ENCODE data around the gene ABCC10. TPM values are rescaled to one million over a fixed set of nuclear protein-coding genes. Genes with fewer than 3 reads are reported as not detected.

ABCC10 gene
- total RNA-seq, 1 experiment from 2014 or later: 31.8 TPM

DNA sequence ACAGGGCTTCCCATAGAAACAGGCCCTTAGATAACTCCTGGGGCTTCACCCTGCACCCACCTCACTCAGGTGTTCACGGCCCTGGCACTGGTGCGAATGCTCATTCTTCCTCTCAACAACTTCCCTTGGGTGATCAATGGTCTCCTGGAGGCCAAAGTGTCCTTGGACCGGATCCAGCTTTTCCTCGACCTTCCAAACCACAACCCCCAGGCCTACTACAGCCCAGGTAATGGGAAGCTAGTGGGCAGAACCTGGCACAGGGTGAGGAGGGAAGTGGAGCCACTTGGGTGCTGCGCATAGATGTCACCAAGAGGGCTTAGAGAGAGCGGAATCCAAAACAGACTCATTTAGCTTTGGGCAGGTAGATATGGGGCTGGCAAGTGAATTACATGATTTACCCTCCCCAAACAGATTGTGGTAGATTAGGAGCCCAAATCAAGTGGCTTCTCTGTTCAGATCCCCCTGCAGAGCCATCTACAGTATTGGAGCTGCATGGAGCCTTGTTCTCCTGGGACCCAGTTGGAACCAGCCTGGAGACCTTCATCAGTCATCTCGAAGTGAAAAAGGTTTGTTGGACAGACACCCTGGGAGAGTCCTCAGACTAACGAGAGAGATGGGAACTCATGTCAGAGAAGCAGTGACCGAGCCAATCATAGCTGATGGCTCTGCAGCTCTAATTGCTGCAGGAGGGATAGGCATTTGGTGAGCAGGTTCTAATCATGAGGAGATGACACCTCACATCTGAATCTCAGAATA, 8.5 kb downstream of the ABCC10 start:
- no CpG with 5 or more reads among the region's 9 CpGs for WGBS (ENCODE audit: extremely low coverage, insufficient read length, low lambda C conversion rate)
- no peaks in the 10 kb centered on the region for H3K79me1 ChIP-seq (ENCODE audit: insufficient read depth, low read depth, low read length, poor library complexity, severe bottlenecking)

More for the DNA sequence above, 8.5 kb downstream of the ABCC10 start:
- TF ChIP-seq, protein P1, sequence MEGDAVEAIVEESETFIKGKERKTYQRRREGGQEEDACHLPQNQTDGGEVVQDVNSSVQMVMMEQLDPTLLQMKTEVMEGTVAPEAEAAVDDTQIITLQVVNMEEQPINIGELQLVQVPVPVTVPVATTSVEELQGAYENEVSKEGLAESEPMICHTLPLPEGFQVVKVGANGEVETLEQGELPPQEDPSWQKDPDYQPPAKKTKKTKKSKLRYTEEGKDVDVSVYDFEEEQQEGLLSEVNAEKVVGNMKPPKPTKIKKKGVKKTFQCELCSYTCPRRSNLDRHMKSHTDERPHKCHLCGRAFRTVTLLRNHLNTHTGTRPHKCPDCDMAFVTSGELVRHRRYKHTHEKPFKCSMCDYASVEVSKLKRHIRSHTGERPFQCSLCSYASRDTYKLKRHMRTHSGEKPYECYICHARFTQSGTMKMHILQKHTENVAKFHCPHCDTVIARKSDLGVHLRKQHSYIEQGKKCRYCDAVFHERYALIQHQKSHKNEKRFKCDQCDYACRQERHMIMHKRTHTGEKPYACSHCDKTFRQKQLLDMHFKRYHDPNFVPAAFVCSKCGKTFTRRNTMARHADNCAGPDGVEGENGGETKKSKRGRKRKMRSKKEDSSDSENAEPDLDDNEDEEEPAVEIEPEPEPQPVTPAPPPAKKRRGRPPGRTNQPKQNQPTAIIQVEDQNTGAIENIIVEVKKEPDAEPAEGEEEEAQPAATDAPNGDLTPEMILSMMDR (conservative IDR thresholded peaks at IDR 0.05): no peak
- no peaks in the 10 kb centered on the region for H3K79me2 ChIP-seq (ENCODE audit: insufficient read depth, low read length)
- H2AK5ac ChIP-seq (ENCODE audit: insufficient read length, low read length): no peak overlapping the region
- Mint-ChIP-seq H3K9me3 (no peaks in the 10 kb centered on the region), H3K4me3 (no peak overlapping the region), H3K4me1 (no peaks in the 10 kb centered on the region), H3K36me3 (ENCODE audit: insufficient read depth in 1 of 3, low read depth in 3 of 3) (peaks cover 0 to 20% (median 2%) of the 10 kb centered on the region in 3 experiments; a peak in 6 of 7 replicates), H3K27me3 (ENCODE audit: low read depth) (no peaks in the 10 kb centered on the region), H3K27ac (no peak overlapping the region; a peak in 1 of 7 replicates)
- H4K8ac ChIP-seq (replicated peaks; ENCODE audit: insufficient read length, low read depth, low read length): no peak overlapping the region
- H3K18ac ChIP-seq (ENCODE audit: insufficient read length, low read depth, low read length): no peak overlapping the region
- no peak overlapping the region for H4K5ac ChIP-seq (ENCODE audit: insufficient read length, low read depth, low read length)
- H3K4me1 ChIP-seq (ENCODE audit: insufficient read depth, low read length): no peaks in the 10 kb centered on the region
- no peak overlapping the region for H3K27ac ChIP-seq (ENCODE audit: insufficient read length, low read depth, low read length)
- no peak overlapping the region for H3K4ac ChIP-seq (ENCODE audit: low read depth, low read length)
- no peak overlapping the region for H2BK12ac ChIP-seq (ENCODE audit: insufficient read length, low read depth, low read length)
- no peak overlapping the region for H4K91ac ChIP-seq (ENCODE audit: insufficient read length, low read depth, low read length)
- no peaks in the 10 kb centered on the region for H4K20me1 ChIP-seq (ENCODE audit: control insufficient read depth, insufficient read depth, insufficient read length)
- no peak overlapping the region for H2AFZ ChIP-seq (ENCODE audit: low read length)
- DNase-seq: no peak
- no peak overlapping the region for H3T11ph ChIP-seq (ENCODE audit: low read length)
- no peak overlapping the region for H3K4me2 ChIP-seq (ENCODE audit: insufficient read depth, insufficient read length, low read length)
- H3K14ac ChIP-seq (ENCODE audit: insufficient read depth, low read length): no peak overlapping the region
- H2BK120ac ChIP-seq (ENCODE audit: low read depth, low read length, poor library complexity, severe bottlenecking): no peak overlapping the region
- no peaks in the 10 kb centered on the region for H3K27me3 ChIP-seq (ENCODE audit: insufficient read depth, low read length)
- H2BK20ac ChIP-seq (ENCODE audit: low read depth, low read length, poor library complexity, severe bottlenecking): no peak overlapping the region
- H3K23me2 ChIP-seq (ENCODE audit: insufficient read length, low read depth, low read length, poor library complexity, severe bottlenecking): no peaks in the 10 kb centered on the region
- H3K9ac ChIP-seq (ENCODE audit: extremely low read depth, insufficient read length, low read length): no peak overlapping the region
- no peak overlapping the region for H2BK15ac ChIP-seq (ENCODE audit: low read depth, low read length)
- no peak overlapping the region for H2BK5ac ChIP-seq (ENCODE audit: insufficient read length, low read length)
- no peak overlapping the region for H3K56ac ChIP-seq (ENCODE audit: insufficient read length, low read depth, low read length)
- no peaks in the 10 kb centered on the region for H3K9me3 ChIP-seq (ENCODE audit: control insufficient read depth, low read depth, low read length)
- H3K23ac ChIP-seq (ENCODE audit: insufficient read length, low read depth, low read length): no peak overlapping the region
